GM06990 (cell line): ENCODE measurements around the gene LRP1B.

Source experiments
- DNase-seq: peaks from one replicate; pipeline ENCODE4 v3.0.0-alpha.2; 2011; ENCODE audit not compliant: insufficient read length; ENCODE audit errors: extremely low read depth
- H3K27me3 ChIP-seq: replicated peaks from 2 replicates; pipeline ENCODE4 v1.6.0; 2011; ENCODE audit warnings: low read length; ENCODE audit not compliant: control insufficient read depth, insufficient read depth
- H3K36me3 ChIP-seq: 2 replicates; pipeline ENCODE4 v1.5.1; 2011; ENCODE audit warnings: low read length; ENCODE audit not compliant: control insufficient read depth, insufficient read depth
- H3K4me3 ChIP-seq: replicated peaks from 2 replicates; pipeline ENCODE4 v1.5.1; 2011; ENCODE audit warnings: low read depth, mild to moderate bottlenecking, control low read depth, low read length
- CTCF ChIP-seq: IDR thresholded peaks from 2 replicates; pipeline ENCODE4 v1.5.1; 2011; ENCODE audit warnings: low read length, control low read depth, mild to moderate bottlenecking, inconsistent platforms; ENCODE audit not compliant: insufficient read depth, poor library complexity, severe bottlenecking

LRP1B gene

GRCh38 chr2:140595107-140595506, 1535.7 kb downstream of the LRP1B start:
- Histone ChIP-seq H3K4me3 (no peak overlapping the region), H3K36me3 (no peaks in the 10 kb centered on the region), H3K27me3 (no peaks in the 10 kb centered on the region)
- DNase-seq, result no peak
- no peak for TF ChIP-seq CTCF

- Histone ChIP-seq H3K4me3 (no peak overlapping the region), H3K36me3 (no peaks in the 10 kb centered on the region), H3K27me3 (no peaks in the 10 kb centered on the region)
- no peak for DNase-seq
- no peak for TF ChIP-seq CTCF
Observed at GRCh38 chr2:140593132-140593531, 1537.7 kb downstream of the LRP1B start.

- no peak for TF ChIP-seq CTCF
- Histone ChIP-seq H3K4me3 (no peak overlapping the region), H3K27me3 (no peaks in the 10 kb centered on the region), H3K36me3 (no peaks in the 10 kb centered on the region)
- no peak for DNase-seq
Observed at GRCh38 chr2:140589696-140590095, 1541.1 kb downstream of the LRP1B start.

- H3K36me3 ChIP-seq, result no peaks in the 10 kb centered on the region
- no peak for TF ChIP-seq CTCF
- H3K27me3 ChIP-seq, result no peaks in the 10 kb centered on the region
- DNase-seq, result no peak
- H3K4me3 ChIP-seq, result no peak overlapping the region
Observed at GRCh38 chr2:140589273-140589672, 1541.5 kb downstream of the LRP1B start.

GRCh38 chr2:140586379-140586778, 1544.4 kb downstream of the LRP1B start:
- Histone ChIP-seq H3K27me3 (no peaks in the 10 kb centered on the region), H3K4me3 (no peak overlapping the region), H3K36me3 (no peaks in the 10 kb centered on the region)
- peak; percentile 68 for TF ChIP-seq CTCF
- no peak for DNase-seq

GRCh38 chr2:140585016-140585415, 1545.8 kb downstream of the LRP1B start:
- no peak for DNase-seq
- Histone ChIP-seq H3K4me3 (no peak overlapping the region), H3K27me3 (no peaks in the 10 kb centered on the region), H3K36me3 (no peaks in the 10 kb centered on the region)
- TF ChIP-seq CTCF, result no peak
